Transverse colon (tissue), 4 donors: ENCODE data around the gene ODAM. TPM values are rescaled to one million over a fixed set of nuclear protein-coding genes. Genes with fewer than 3 reads are reported as not detected.

ENCODE experiments used
- DNase-seq: peaks from one replicate; pipeline ENCODE4 v3.0.0-alpha.2; 2019
- H3K27ac ChIP-seq, 4 donors: fragments of 200-600 bp; sonication (generic); 2 replicates each; pipeline ENCODE4 v1.5.1; 2016 to 2018; ENCODE audit warnings: inconsistent platforms in 4 of 4
- H3K27me3 ChIP-seq: fragments of 200-600 bp; sonication (generic); 2 replicates; pipeline ENCODE4 v1.5.1; 2017; ENCODE audit warnings: inconsistent platforms
- H3K36me3 ChIP-seq, 4 donors: fragments of 200-600 bp; sonication (generic); 2 replicates each; pipeline ENCODE4 v1.5.1; 2017 to 2019; ENCODE audit warnings: inconsistent platforms in 4 of 4
- H3K4me1 ChIP-seq, 4 donors: fragments of 200-600 bp; sonication (generic); 2 replicates each; pipeline ENCODE4 v1.5.1; 2017 to 2020; ENCODE audit warnings: inconsistent platforms in 4 of 4
- H3K4me3 ChIP-seq, 4 donors: fragments of 200-600 bp; sonication (generic); 1 replicate in 1 of 4; 2 replicates in 3 of 4; pipeline versions ENCODE4 v1.5.1 to v1.6.1; 2017 to 2019; ENCODE audit warnings: inconsistent platforms in 4 of 4
- H3K9me3 ChIP-seq, 2 donors: fragments of 200-600 bp; sonication (generic); 2 replicates each; pipeline ENCODE4 v1.5.1; 2017 to 2019; ENCODE audit warnings: inconsistent platforms in 2 of 2
- CTCF ChIP-seq, 5 experiments: fragments of 200-600 bp in 3 of 5; fragments of 450-650 bp in 2 of 5; sonication (generic) in 3 of 5; IDR thresholded peaks; 1 replicate in 2 of 5; 2 replicates in 3 of 5; pipeline ENCODE4 v1.5.1; 2016 to 2017; ENCODE audit warnings: antibody characterized with exemption in 5 of 5, inconsistent platforms in 3 of 5, mild to moderate bottlenecking in 2 of 5, moderate library complexity in 1 of 5
- EP300 ChIP-seq: sonication (generic); formaldehyde crosslinking; IDR thresholded peaks from one replicate; pipeline ENCODE4 v1.6.1; 2017; ENCODE audit warnings: antibody characterized with exemption, low read depth
- POLR2A ChIP-seq: fragments of 450-650 bp; IDR thresholded peaks from one replicate; pipeline ENCODE4 v1.6.1; 2016; ENCODE audit warnings: antibody characterized with exemption, mild to moderate bottlenecking, moderate library complexity
- POLR2AphosphoS5 ChIP-seq, 3 donors: sonication (generic); formaldehyde crosslinking; IDR thresholded peaks; one replicate each; pipeline ENCODE4 v1.6.1; 2016; ENCODE audit warnings: antibody characterized with exemption in 3 of 3
- WGBS, 2 donors: methylation state at CpG; one replicate each; pipeline ENCODE4 v1.1.5; 2018; ENCODE audit warnings: low coverage in 1 of 2; 5-methylcytosine and 5-hydroxymethylcytosine counted together
- in situ Hi-C, 4 donors: fragments of 200-750 bp; cut with MboI; loops; one replicate each; pipeline versions ENCODE4 v1.15.0 to v1.15.1; 2017; ENCODE audit warnings: low sequenced_read_pairs in 3 of 4, low pct_ligation_motif_present in 1 of 4, low pct_unique_long_range_greater_than_20kb in 1 of 4
- intact Hi-C: fragments of 100-400 bp; cut with DNase I; formaldehyde crosslinking; loops from one replicate; pipeline ENCODE4 v1.15.1; 2023; ENCODE audit warnings: low total_unique reads
- total RNA-seq, 4 donors: library from RNA; depleted of rRNA; stranded (reverse); fragments of >200 nt; gene quantifications; one replicate each; pipeline ENCODE4 v1.1.0, GENCODE V29; 2016

ODAM gene
- total RNA-seq, 4 donors from 2014 or later, result 0.79 to 1.1 TPM; not detected in 2

- intact Hi-C loops, result no loop called here
- no peaks in the 10 kb centered on the region for H3K27me3 ChIP-seq
- H3K27ac ChIP-seq, result no peak overlapping the region
- H3K4me1 ChIP-seq, result no peaks in the 10 kb centered on the region
- no peak for DNase-seq
- H3K4me3 ChIP-seq, result no peak overlapping the region
- H3K9me3 ChIP-seq, result no peaks in the 10 kb centered on the region
- 54 to 64% methylated on average over 5 of the region's 5 CpGs for WGBS, 2 donors
- in situ Hi-C loops, result loop anchor here in 3 of 4 donors (25.0 kb wide), 2 partner anchors 265 to 490 kb away; no protein-coding TSS in a partner anchor
- no peak for TF ChIP-seq CTCF (IDR thresholded peaks at IDR 0.05)
- TF ChIP-seq EP300, result no peak
- TF ChIP-seq POLR2AphosphoS5 (IDR thresholded peaks at IDR 0.05), result no peak
- TF ChIP-seq POLR2A, result no peak
- H3K36me3 ChIP-seq, result no peaks in the 10 kb centered on the region
These were observed 18.4 kb upstream of the ODAM start for GRCh38 chr4:70177090-70177489.

GRCh38 chr4:70178075-70178660, 17.4 kb upstream of the ODAM start:
- 83 to 86% methylated on average over 3 to 5 of the region's 5 CpGs for WGBS, 2 donors
- H3K4me3 ChIP-seq, result no peak overlapping the region
- in situ Hi-C loops, result loop anchor here in 3 of 4 donors (25.0 kb wide), 2 partner anchors 266 to 491 kb away; no protein-coding TSS in a partner anchor
- H3K9me3 ChIP-seq, result no peaks in the 10 kb centered on the region
- no peak overlapping the region for H3K27ac ChIP-seq
- H3K4me1 ChIP-seq, result no peaks in the 10 kb centered on the region
- no peak for DNase-seq
- H3K27me3 ChIP-seq, result no peaks in the 10 kb centered on the region
- TF ChIP-seq CTCF (IDR thresholded peaks at IDR 0.05) (no peak), POLR2AphosphoS5 (IDR thresholded peaks at IDR 0.05) (no peak), POLR2A (no peak), EP300 (no peak)
- intact Hi-C loops, result no loop called here
- no peaks in the 10 kb centered on the region for H3K36me3 ChIP-seq

GRCh38 chr4:70179811-70180210, 15.7 kb upstream of the ODAM start:
- WGBS, 2 donors, result 69 to 81% methylated on average over 2 of the region's 2 CpGs
- no peaks in the 10 kb centered on the region for H3K9me3 ChIP-seq
- TF ChIP-seq EP300 (no peak), CTCF (IDR thresholded peaks at IDR 0.05) (no peak), POLR2AphosphoS5 (IDR thresholded peaks at IDR 0.05) (no peak), POLR2A (no peak)
- H3K36me3 ChIP-seq, result no peaks in the 10 kb centered on the region
- H3K4me1 ChIP-seq, result no peaks in the 10 kb centered on the region
- no peak overlapping the region for H3K27ac ChIP-seq
- in situ Hi-C loops, result loop anchor here in 3 of 4 donors (25.0 kb wide), 2 partner anchors 268 to 493 kb away; no protein-coding TSS in a partner anchor
- H3K27me3 ChIP-seq, result no peaks in the 10 kb centered on the region
- DNase-seq, result no peak
- intact Hi-C loops, result no loop called here
- no peak overlapping the region for H3K4me3 ChIP-seq

GRCh38 chr4:70181864-70182263, 13.7 kb upstream of the ODAM start:
- H3K4me3 ChIP-seq, result no peak overlapping the region
- in situ Hi-C loops (loop anchor here in 3 of 4 donors (25.0 kb wide), 2 partner anchors 270 to 495 kb away; no protein-coding TSS in a partner anchor), intact Hi-C loops (no loop called here)
- no peaks in the 10 kb centered on the region for H3K9me3 ChIP-seq
- H3K27me3 ChIP-seq, result no peaks in the 10 kb centered on the region
- no peak overlapping the region for H3K27ac ChIP-seq
- H3K4me1 ChIP-seq, result no peaks in the 10 kb centered on the region
- TF ChIP-seq EP300, result no peak
- no peak for TF ChIP-seq CTCF (IDR thresholded peaks at IDR 0.05)
- TF ChIP-seq POLR2A, result no peak
- TF ChIP-seq POLR2AphosphoS5 (IDR thresholded peaks at IDR 0.05), result no peak
- no peaks in the 10 kb centered on the region for H3K36me3 ChIP-seq
- 46 to 49% methylated on average over 1 of the region's 1 CpG for WGBS, 2 donors
- DNase-seq, result no peak
